AG10803 (cell line): ENCODE results near the gene ASIC4.
A peak's percentile ranks its signal among the peaks of the same experiment; 100 is the strongest.

Experiments used
- DNase-seq: peaks from one replicate; pipeline ENCODE4 v3.0.0; 2010; ENCODE audit warnings: low read depth
- H3K4me3 ChIP-seq: 2 replicates; pipeline ENCODE4 v1.5.1; 2011; ENCODE audit warnings: mild to moderate bottlenecking, low read length, control low read depth
- CTCF ChIP-seq: conservative IDR thresholded peaks from 2 replicates; pipeline ENCODE4 v1.5.1; 2011; ENCODE audit warnings: mild to moderate bottlenecking, low read length, control low read depth, inconsistent platforms

Gene ASIC4

GRCh38 chr2:219557320-219557719, 43.0 kb downstream of the ASIC4 start:
- TF ChIP-seq CTCF: no peak
- no peak for DNase-seq
- H3K4me3 ChIP-seq: no peak overlapping the region

- no peak for DNase-seq
Measured at GRCh38 chr2:219557791-219558785, 43.8 kb downstream of the ASIC4 start.

GRCh38 chr2:219559156-219559915, 45.1 kb downstream of the ASIC4 start:
- no peak overlapping the region for H3K4me3 ChIP-seq
- TF ChIP-seq CTCF: no peak
- DNase-seq: peak; percentile 31

More at GRCh38 chr2:219557791-219558785, 43.8 kb downstream of the ASIC4 start:
- H3K4me3 ChIP-seq: no peak overlapping the region
- TF ChIP-seq CTCF: no peak

- TF ChIP-seq CTCF: peak; percentile 64
- DNase-seq: no peak
- H3K4me3 ChIP-seq: no peak overlapping the region
Measured at GRCh38 chr2:219560037-219560892, 46.0 kb downstream of the ASIC4 start.

- no peak for DNase-seq
- H3K4me3 ChIP-seq: no peak overlapping the region
- no peak for TF ChIP-seq CTCF
Measured at GRCh38 chr2:219560893-219561178, 46.6 kb downstream of the ASIC4 start.

GRCh38 chr2:219561179-219562048, 47.1 kb downstream of the ASIC4 start:
- no peak for DNase-seq
- TF ChIP-seq CTCF: no peak
- H3K4me3 ChIP-seq: no peak overlapping the region
